OCI-LY3 (cell line): ENCODE results near the gene MED16.
A peak's percentile ranks its signal among the peaks of the same experiment; 100 is the strongest.

Experiments
- H2AFZ ChIP-seq: fragments of 200-600, 300-600 bp; shearing (Covaris generic); 2 replicates; pipeline ENCODE4 v1.6.0; 2014; ENCODE audit warnings: antibody characterized with exemption, low read depth, low read length
- H3K27ac ChIP-seq: fragments of 200-600, 300-600 bp; sonication (generic); 2 replicates; pipeline ENCODE4 v1.5.1; 2014; ENCODE audit warnings: mild to moderate bottlenecking, low read length, moderate library complexity, mixed read lengths
- H3K27me3 ChIP-seq: fragments of 200-600, 300-600 bp; sonication (generic); 2 replicates; pipeline ENCODE4 v1.6.1; 2014; ENCODE audit warnings: low read depth, low read length, mixed read lengths
- H3K36me3 ChIP-seq: fragments of 200-600, 300-600 bp; sonication (generic); replicated peaks from 2 replicates; pipeline ENCODE3; 2014; ENCODE audit warnings: low read depth, low read length, mixed read lengths
- H3K4me1 ChIP-seq: fragments of 300-600, 200-600 bp; sonication (generic); 2 replicates; pipeline ENCODE4 v1.6.1; 2014; ENCODE audit warnings: low read length, mixed read lengths
- H3K4me2 ChIP-seq: fragments of 200-600, 300-600 bp; sonication (generic); 2 replicates; pipeline ENCODE4 v1.6.1; 2014; ENCODE audit warnings: low read length, mixed read lengths
- H3K4me3 ChIP-seq: fragments of 300-600, 200-600 bp; sonication (generic); 2 replicates; pipeline ENCODE4 v1.5.1; 2014; ENCODE audit warnings: antibody characterized with exemption, mild to moderate bottlenecking, low read length, moderate library complexity
- H3K79me2 ChIP-seq: fragments of 300-600, 200-600 bp; shearing (Covaris generic); 2 replicates; pipeline ENCODE4 v1.6.1; 2014; ENCODE audit warnings: mild to moderate bottlenecking, low read length, mixed read lengths
- H3K9ac ChIP-seq: fragments of 300-600, 200-600 bp; shearing (Covaris generic); 2 replicates; pipeline ENCODE4 v1.6.0; 2014; ENCODE audit warnings: mild to moderate bottlenecking, low read length, moderate library complexity
- H3K9me3 ChIP-seq: fragments of 200-600, 300-600 bp; shearing (Covaris generic); 2 replicates; pipeline ENCODE4 v1.6.1; 2014; ENCODE audit warnings: low read length, mixed read lengths; ENCODE audit not compliant: insufficient read depth
- H4K20me1 ChIP-seq: fragments of 200-600, 300-600 bp; sonication (generic); 2 replicates; pipeline ENCODE4 v1.6.1; 2016; ENCODE audit warnings: low read length, mixed read lengths; ENCODE audit not compliant: insufficient read depth
- CTCF ChIP-seq: fragments of 200-600, 300-600 bp; sonication (generic); IDR thresholded peaks from 2 replicates; pipeline ENCODE4 v1.5.1; 2014; ENCODE audit warnings: antibody characterized with exemption, low read length, low read depth
- EZH2phosphoT487 ChIP-seq: fragments of 200-600 bp; shearing (Covaris generic); IDR thresholded peaks from 2 replicates; pipeline ENCODE4 v1.6.1; 2018; ENCODE audit warnings: antibody characterized with exemption, mixed run types, low read depth

Gene MED16

GRCh38 chr19:867301-867793 is 25.6 kb downstream of the MED16 start:
- no peaks in the 10 kb centered on the region for H3K9me3 ChIP-seq
- peaks cover 5% of the 10 kb centered on the region; the same call in 1 of the 2 replicates for H4K20me1 ChIP-seq
- no peaks in the 10 kb centered on the region for H3K79me2 ChIP-seq
- H3K4me1 ChIP-seq, result peaks cover 25% of the 10 kb centered on the region
- H3K4me2 ChIP-seq, result no peak overlapping the region
- peaks cover 28% of the 10 kb centered on the region for H3K36me3 ChIP-seq
- no peak overlapping the region for H3K4me3 ChIP-seq
- H3K27me3 ChIP-seq, result no peaks in the 10 kb centered on the region
- TF ChIP-seq CTCF (no peak), EZH2phosphoT487 (no peak)
- no peak overlapping the region for H2AFZ ChIP-seq
- no peak overlapping the region for H3K9ac ChIP-seq
- no peak overlapping the region for H3K27ac ChIP-seq

- Histone ChIP-seq H3K9me3 (no peaks in the 10 kb centered on the region), H3K4me2 (no peak overlapping the region), H3K27me3 (no peaks in the 10 kb centered on the region), H2AFZ (no peak overlapping the region), H4K20me1 (no peaks in the 10 kb centered on the region), H3K27ac (no peak overlapping the region), H3K36me3 (peaks cover 28% of the 10 kb centered on the region), H3K9ac (no peak overlapping the region), H3K4me3 (no peak overlapping the region), H3K4me1 (peaks cover 20% of the 10 kb centered on the region), H3K79me2 (no peaks in the 10 kb centered on the region)
- no peak for TF ChIP-seq CTCF
These were observed 26.2 kb downstream of the MED16 start for GRCh38 chr19:866769-867300.

- Histone ChIP-seq H4K20me1 (no peaks in the 10 kb centered on the region), H3K27ac (peak overlapping the region; percentile 54), H3K79me2 (no peaks in the 10 kb centered on the region), H3K4me2 (peak overlapping the region; percentile 55), H3K36me3 (peaks cover 8% of the 10 kb centered on the region), H3K9ac (no peak overlapping the region), H3K4me1 (peaks cover 20% of the 10 kb centered on the region), H2AFZ (no peak overlapping the region), H3K4me3 (no peak overlapping the region), H3K9me3 (no peaks in the 10 kb centered on the region), H3K27me3 (no peaks in the 10 kb centered on the region)
- TF ChIP-seq CTCF (no peak), EZH2phosphoT487 (no peak)
These were observed 29.7 kb downstream of the MED16 start for GRCh38 chr19:863315-863620.

- H3K27ac ChIP-seq, result no peak overlapping the region
These were observed 30.2 kb downstream of the MED16 start for GRCh38 chr19:862581-863314.

More at GRCh38 chr19:862581-863314, 30.2 kb downstream of the MED16 start:
- Histone ChIP-seq H3K4me1 (peaks cover 20% of the 10 kb centered on the region), H3K4me2 (no peak overlapping the region), H2AFZ (no peak overlapping the region), H3K79me2 (no peaks in the 10 kb centered on the region), H3K9ac (no peak overlapping the region), H3K4me3 (no peak overlapping the region), H4K20me1 (no peaks in the 10 kb centered on the region), H3K9me3 (no peaks in the 10 kb centered on the region), H3K27me3 (no peaks in the 10 kb centered on the region), H3K36me3 (peaks cover 4% of the 10 kb centered on the region)
- TF ChIP-seq EZH2phosphoT487 (no peak), CTCF (no peak)
